ENCODE measurements around the gene TSSK6.

The TSSK6 gene

DNA sequence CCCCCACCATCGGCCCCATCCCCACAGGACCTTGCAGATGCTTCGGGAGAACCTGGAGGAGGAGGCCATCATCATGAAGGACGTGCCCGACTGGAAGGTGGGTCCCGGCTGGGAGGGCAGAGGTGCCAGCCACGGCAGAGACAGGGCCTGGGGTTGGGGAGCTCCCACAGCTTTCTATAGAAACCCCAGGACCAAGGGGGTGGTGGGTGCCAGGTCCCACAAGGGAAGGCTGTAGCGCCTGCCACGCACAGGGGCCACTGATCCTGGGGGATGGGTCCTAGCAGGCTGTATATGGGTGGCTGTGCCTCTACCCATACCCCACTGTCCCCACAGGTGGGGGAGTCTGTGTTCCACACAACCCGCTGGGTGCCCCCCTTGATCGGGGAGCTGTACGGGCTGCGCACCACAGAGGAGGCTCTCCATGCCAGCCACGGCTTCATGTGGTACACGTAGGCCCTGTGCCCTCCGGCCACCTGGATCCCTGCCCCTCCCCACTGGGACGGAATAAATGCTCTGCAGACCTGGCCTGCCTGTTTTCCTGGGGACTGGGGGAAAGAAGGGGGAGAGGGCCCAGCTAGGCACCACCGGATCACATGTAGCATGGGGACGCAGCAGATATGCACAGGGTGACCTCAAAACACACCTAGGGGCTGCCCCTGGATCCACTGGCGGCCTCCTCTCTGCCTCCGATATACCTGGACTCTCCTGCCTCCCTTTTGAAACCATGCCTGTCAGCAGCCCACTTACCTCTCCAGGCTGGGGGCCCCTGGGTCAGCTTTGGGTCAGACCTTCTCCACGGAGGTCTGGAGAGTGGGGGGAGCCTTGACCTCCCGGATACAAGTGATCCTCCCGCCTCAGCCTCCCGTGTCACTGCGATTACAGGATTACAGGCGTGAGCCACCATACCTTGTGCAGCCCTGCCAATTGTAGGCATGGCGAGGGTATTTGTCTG, 12.6 kb upstream of the TSSK6 start:
- no peak for DNase-seq (ENCODE audit: low spot score in 2 of 2)
- peaks cover 12% of the 10 kb centered on the region for H3K4me1 Mint-ChIP-seq
- ATAC-seq, result no peak
- no peak overlapping the region for H3K4me3 Mint-ChIP-seq
- no peaks in the 10 kb centered on the region for H3K9me3 Mint-ChIP-seq
- peaks cover 71% of the 10 kb centered on the region for H3K36me3 Mint-ChIP-seq
- no peak overlapping the region for H3K27ac Mint-ChIP-seq

DNA sequence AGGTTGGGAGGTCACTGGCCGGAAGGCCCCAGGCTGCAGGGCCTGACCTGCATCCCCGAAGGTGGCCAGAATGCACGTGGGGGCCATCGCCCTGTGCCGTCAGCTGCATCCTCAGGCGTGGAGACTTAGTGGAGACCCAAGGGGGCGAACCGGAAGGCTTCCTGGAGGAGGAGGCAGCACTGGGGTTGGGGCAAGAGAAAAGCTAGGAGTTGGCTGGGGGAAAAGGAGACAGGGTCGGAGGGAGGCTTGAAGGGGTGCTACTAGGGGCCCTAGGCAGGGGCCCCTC, 12.0 kb upstream of the TSSK6 start:
- H3K4me3 Mint-ChIP-seq, result no peak overlapping the region
- no peak overlapping the region for H3K27ac Mint-ChIP-seq
- no peaks in the 10 kb centered on the region for H3K9me3 Mint-ChIP-seq
- ATAC-seq (no peak), DNase-seq (ENCODE audit: low spot score in 2 of 2) (no peak)
- peaks cover 11% of the 10 kb centered on the region for H3K4me1 Mint-ChIP-seq
- peaks cover 69% of the 10 kb centered on the region for H3K36me3 Mint-ChIP-seq

DNA sequence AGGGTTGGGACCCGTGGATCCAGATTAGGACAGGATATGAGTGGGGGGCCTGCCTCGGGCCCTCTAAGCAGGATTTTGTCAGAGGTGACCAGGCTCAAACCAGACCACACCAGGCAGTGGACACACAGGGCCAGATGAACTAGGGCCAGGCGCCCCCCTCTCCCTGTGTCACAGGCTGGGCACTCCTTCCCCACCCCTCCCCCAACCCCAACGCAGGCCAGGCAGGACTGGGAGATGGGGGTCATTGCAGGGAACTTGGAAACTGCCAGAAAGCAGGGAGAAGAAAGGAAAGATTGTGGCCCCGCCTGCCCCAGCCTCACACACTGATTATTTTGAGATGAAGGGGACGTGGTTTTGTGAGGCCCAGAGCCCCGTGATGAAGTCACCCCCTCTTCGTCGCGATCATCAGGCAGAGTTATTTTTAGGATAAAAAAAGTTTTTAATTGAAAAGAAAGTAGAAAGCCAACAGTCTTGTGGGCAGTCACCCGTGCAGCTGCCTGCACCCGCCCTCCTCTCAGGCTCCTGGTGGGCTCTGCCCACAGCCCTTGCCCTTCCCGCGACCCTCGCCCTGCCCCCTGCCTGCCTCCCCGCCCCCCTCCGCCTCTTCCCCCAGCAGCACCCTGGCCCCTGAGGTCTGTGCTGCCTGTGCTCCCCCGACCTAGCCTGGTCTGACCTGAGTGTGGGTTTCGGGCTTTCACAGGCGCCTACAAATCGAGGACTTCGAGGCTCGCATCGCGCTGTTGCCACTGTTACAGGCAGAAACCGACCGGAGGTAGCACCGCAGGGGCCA, 11.4 kb upstream of the TSSK6 start:
- Mint-ChIP-seq H3K36me3 (peaks cover 69% of the 10 kb centered on the region), H3K9me3 (no peaks in the 10 kb centered on the region), H3K4me3 (no peak overlapping the region), H3K27ac (peak overlapping the region; percentile 56), H3K4me1 (peaks cover 6% of the 10 kb centered on the region)
- ATAC-seq (no peak), DNase-seq (ENCODE audit: low spot score in 2 of 2) (no peak)

DNA sequence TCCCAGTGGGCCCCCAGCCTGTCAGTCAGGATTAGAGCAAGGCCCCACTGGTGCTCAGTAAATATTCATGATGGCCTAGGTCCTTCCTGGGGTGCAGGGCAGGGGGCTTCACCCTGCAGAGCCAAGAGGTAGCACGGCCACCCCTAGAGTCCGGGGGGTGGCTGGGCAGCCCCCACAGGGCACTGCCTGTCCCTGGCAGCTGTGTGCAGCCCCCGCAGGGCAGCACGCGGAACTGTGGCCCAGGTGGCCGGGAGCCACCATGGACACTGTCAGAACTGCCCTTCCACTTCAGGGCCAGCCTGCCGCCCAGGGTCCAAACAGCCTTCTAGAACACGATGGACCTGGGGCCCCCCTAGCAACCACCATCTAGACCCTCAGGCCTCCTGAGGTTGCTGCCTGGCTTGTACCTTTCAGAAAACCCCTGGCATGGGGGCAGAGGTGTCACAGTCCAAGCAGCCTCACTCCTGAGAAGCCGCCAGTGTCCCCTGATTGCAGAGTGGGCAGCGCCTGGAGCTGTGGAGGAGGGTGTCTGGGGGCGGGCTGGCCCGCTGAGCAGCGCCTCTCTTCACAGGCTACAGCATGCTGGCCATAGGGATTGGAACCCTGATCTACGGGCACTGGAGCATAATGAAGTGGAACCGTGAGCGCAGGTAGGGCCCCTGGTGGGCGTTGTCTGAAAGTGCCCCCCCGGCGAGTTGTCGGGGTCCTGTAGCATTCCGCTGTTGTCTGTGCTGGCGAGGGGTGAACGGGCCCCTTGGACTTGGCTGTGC, 10.4 kb upstream of the TSSK6 start:
- DNase-seq (ENCODE audit: low spot score in 2 of 2) (no peak), ATAC-seq (no peak)
- Mint-ChIP-seq H3K27ac (no peak overlapping the region), H3K36me3 (peaks cover 77% of the 10 kb centered on the region), H3K4me3 (no peak overlapping the region), H3K4me1 (peaks cover 6% of the 10 kb centered on the region), H3K9me3 (no peaks in the 10 kb centered on the region)

DNA sequence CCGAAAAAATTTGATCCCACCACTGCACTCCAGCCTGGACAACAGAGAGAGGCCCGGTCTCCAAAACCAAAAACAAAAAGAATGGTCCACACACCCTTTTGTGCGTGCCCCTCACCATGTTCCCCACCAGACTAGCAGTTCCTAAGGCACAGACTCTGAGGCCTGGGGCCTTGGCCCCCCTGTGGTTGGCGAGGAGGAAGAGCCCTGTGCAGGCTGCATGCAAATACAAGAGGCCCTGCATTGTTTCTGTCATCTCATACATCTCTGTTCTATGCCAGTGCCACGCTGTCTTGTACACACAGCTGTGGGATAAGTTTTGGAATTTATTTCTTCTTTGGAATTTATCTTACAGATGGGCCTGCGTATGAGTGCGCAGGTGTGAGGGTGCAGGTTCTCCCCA, 8.7 kb upstream of the TSSK6 start:
- Mint-ChIP-seq H3K9me3 (no peaks in the 10 kb centered on the region), H3K27ac (no peak overlapping the region), H3K36me3 (peaks cover 83% of the 10 kb centered on the region), H3K4me1 (peaks cover 21% of the 10 kb centered on the region), H3K4me3 (no peak overlapping the region)
- no peak for DNase-seq (ENCODE audit: low spot score in 2 of 2)
- ATAC-seq, result no peak

DNA sequence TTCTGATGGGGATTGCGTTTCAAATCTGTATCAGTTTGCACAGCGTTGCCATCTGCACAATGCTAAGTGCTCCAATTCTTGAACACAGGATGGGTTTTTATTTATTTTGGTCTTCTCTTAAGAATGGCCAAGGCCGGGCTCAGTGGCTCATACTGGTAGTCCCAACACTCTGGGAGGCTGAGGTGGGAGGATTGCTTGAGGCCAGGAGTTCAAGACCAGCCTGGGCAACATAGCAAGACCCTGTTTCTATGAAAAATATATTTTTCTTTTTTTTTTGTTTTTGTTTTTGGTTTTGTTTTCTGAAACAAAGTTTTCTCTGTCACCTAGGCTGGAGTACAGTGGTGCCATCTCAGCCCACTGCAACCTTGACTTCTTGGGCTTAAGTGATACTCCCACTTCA, 7.8 kb upstream of the TSSK6 start:
- H3K4me3 Mint-ChIP-seq, result no peak overlapping the region
- no peak overlapping the region for H3K27ac Mint-ChIP-seq
- no peaks in the 10 kb centered on the region for H3K9me3 Mint-ChIP-seq
- DNase-seq (ENCODE audit: low spot score in 2 of 2) (no peak), ATAC-seq (no peak)
- peaks cover 22% of the 10 kb centered on the region for H3K4me1 Mint-ChIP-seq
- H3K36me3 Mint-ChIP-seq, result peaks cover 89% of the 10 kb centered on the region

GRCh38 chr19:19520989-19521388, 5.6 kb upstream of the TSSK6 start:
- H3K36me3 Mint-ChIP-seq, result peaks cover 82% of the 10 kb centered on the region
- H3K4me3 Mint-ChIP-seq, result no peak overlapping the region
- peaks cover 22% of the 10 kb centered on the region for H3K4me1 Mint-ChIP-seq

GRCh38 chr19:19517235-19517619, 1.9 kb upstream of the TSSK6 start:
- Mint-ChIP-seq H3K4me1 (peaks cover 22% of the 10 kb centered on the region), H3K4me3 (peak overlapping the region; percentile 88), H3K27ac (no peak overlapping the region), H3K9me3 (no peaks in the 10 kb centered on the region), H3K36me3 (peaks cover 71% of the 10 kb centered on the region)
- DNase-seq (ENCODE audit: low spot score in 2 of 2) (no peak), ATAC-seq (no peak)

More at GRCh38 chr19:19520989-19521388, 5.6 kb upstream of the TSSK6 start:
- no peak for ATAC-seq
- DNase-seq (ENCODE audit: low spot score in 2 of 2), result no peak
- Mint-ChIP-seq H3K27ac (peak overlapping the region; percentile 84), H3K9me3 (no peaks in the 10 kb centered on the region)

- DNase-seq (ENCODE audit: low spot score in 2 of 2) (peak; percentile 94 to 99), ATAC-seq (peak; percentile 97)
- Mint-ChIP-seq H3K36me3 (peaks cover 58% of the 10 kb centered on the region), H3K4me1 (peaks cover 20% of the 10 kb centered on the region), H3K9me3 (no peaks in the 10 kb centered on the region), H3K4me3 (peak within 1 kb of the TSS; percentile 88), H3K27ac (peak within 1 kb of the TSS; percentile 94)
Measured at GRCh38 chr19:19515642-19516519, 533 bp upstream of the TSSK6 start, which contains the start of gene NDUFA13. TSS of gene NDUFA13 (plus strand) at chr19:19516225. CDS start at chr19:19516239, 14 bp downstream.

DNA sequence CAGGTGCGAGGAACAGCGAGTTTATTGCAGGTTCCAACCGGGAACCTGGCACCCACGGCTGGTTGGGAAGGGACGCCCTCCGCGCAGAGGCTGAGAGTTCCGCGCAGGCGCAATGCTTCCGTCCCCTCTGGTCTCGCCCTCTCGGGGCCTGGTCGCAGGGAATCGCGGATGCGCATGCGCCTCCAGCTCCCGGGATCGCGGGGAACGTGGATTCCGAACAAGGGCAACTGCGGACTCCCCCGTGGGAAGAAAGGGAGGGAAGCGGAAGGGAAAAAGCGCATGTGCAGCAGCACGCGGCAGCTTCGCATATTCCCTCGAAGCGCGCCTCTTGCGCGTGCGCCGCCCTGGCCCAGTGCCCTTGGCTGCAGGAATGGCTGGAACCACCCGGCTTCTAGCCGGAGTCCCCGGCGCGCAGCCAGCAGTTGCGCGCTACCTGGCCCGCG, 1.1 kb downstream of the TSSK6 start:
- Mint-ChIP-seq H3K9me3 (no peaks in the 10 kb centered on the region), H3K4me3 (peak overlapping the region; percentile 39), H3K36me3 (peaks cover 47% of the 10 kb centered on the region), H3K27ac (peak overlapping the region; percentile 26), H3K4me1 (peaks cover 3% of the 10 kb centered on the region)
- ATAC-seq (no peak), DNase-seq (ENCODE audit: low spot score in 2 of 2) (no peak)

DNA sequence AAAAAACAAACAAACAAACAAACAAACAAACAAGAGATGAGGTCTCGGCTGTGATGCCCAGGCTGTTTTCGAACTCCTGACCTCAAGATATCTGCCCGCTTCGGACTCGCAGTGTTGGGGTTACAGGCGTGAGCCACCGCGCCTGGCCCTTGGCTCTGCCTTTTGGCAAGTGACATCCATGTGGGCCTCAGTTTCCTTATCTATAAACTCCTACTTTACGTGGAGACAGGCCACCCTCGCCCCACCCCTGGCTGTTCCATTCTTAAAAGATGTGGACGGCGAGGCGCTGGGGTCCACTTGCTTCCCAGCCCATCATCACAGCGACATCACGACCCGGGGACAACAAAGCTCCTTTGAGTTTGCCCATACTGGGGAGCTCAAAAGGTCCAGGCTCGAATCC, 1.7 kb downstream of the TSSK6 start:
- peak overlapping the region; percentile 26 for H3K27ac Mint-ChIP-seq
- H3K4me1 Mint-ChIP-seq, result no peaks in the 10 kb centered on the region
- no peak for DNase-seq (ENCODE audit: low spot score in 2 of 2)
- no peak for ATAC-seq
- H3K36me3 Mint-ChIP-seq, result peaks cover 46% of the 10 kb centered on the region
- no peaks in the 10 kb centered on the region for H3K9me3 Mint-ChIP-seq
- peak overlapping the region; percentile 39 for H3K4me3 Mint-ChIP-seq

GRCh38 chr19:19510432-19510831, 4.9 kb downstream of the TSSK6 start:
- Mint-ChIP-seq H3K4me3 (no peak overlapping the region), H3K4me1 (no peaks in the 10 kb centered on the region), H3K27ac (peak overlapping the region; percentile 24), H3K9me3 (no peaks in the 10 kb centered on the region), H3K36me3 (peaks cover 51% of the 10 kb centered on the region)
- no peak for DNase-seq (ENCODE audit: low spot score in 2 of 2)
- no peak for ATAC-seq

- Mint-ChIP-seq H3K9me3 (no peaks in the 10 kb centered on the region), H3K27ac (peak overlapping the region; percentile 41), H3K4me3 (no peak overlapping the region), H3K4me1 (no peaks in the 10 kb centered on the region), H3K36me3 (peaks cover 55% of the 10 kb centered on the region)
- DNase-seq (ENCODE audit: low spot score in 2 of 2) (no peak), ATAC-seq (no peak)
Measured at GRCh38 chr19:19508217-19508616, 7.1 kb downstream of the TSSK6 start.

DNA sequence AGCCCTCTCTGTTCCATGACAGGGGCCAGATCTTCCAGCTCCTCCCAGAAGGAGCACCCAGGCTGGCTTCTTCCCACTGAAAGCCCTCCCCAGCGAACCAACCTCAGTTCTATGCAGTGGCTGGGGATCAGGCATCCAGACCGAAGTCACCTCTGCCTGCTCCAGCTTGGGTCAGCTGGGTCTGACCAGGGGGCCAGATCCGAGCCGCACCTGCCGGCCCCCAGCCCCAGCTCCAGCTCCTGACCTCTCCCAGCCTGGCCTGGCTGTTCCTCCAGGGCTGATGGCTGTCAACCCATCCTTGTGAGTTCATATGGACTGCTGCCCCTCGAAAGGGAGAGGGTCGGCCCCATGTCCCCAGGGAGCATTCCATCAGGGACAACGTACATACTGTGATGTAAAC, 8.0 kb downstream of the TSSK6 start:
- no peak for DNase-seq (ENCODE audit: low spot score in 2 of 2)
- Mint-ChIP-seq H3K9me3 (no peaks in the 10 kb centered on the region), H3K27ac (no peak overlapping the region), H3K4me1 (no peaks in the 10 kb centered on the region), H3K4me3 (no peak overlapping the region), H3K36me3 (peaks cover 64% of the 10 kb centered on the region)
- no peak for ATAC-seq

All from stimulated activated effector memory CD8-positive, alpha-beta T cell treated with anti-CD3 and anti-CD28 coated beads, Interleukin-12 subunit alpha, Interleukin-12 subunit beta, amount 100 ng/mL, for 72 hours (primary cell).